Memory B cell (primary cell): Measurements from ENCODE around the gene USP36.
A peak's percentile ranks its signal among the peaks of the same experiment; 100 is the strongest.

ENCODE experiments used
- ATAC-seq: fragments of 150-1000 bp; cut with Tn5 transposase; 2 replicates; pipeline ENCODE4 v1.10.0; 2021; ENCODE audit warnings: low read depth, mild to moderate bottlenecking, moderate library complexity
- DNase-seq, 2 donors: peaks; one replicate each; pipeline ENCODE4 v3.0.0; 2022; ENCODE audit warnings: low spot score in 2 of 2
- H3K27ac Mint-ChIP-seq: one replicate; pipeline ENCODE4 v1.8.0; 2022; ENCODE audit warnings: mild to moderate bottlenecking, moderate library complexity, mixed read lengths
- H3K27me3 Mint-ChIP-seq: one replicate; pipeline ENCODE4 v1.8.0; 2022; ENCODE audit warnings: mixed read lengths
- H3K36me3 Mint-ChIP-seq: one replicate; pipeline ENCODE4 v1.8.0; 2022; ENCODE audit warnings: mild to moderate bottlenecking, mixed read lengths
- H3K4me1 Mint-ChIP-seq: one replicate; pipeline ENCODE4 v1.8.0; 2022; ENCODE audit warnings: mixed read lengths
- H3K4me3 Mint-ChIP-seq: one replicate; pipeline ENCODE4 v1.8.0; 2022; ENCODE audit warnings: mild to moderate bottlenecking, moderate library complexity, mixed read lengths
- H3K9me3 Mint-ChIP-seq: one replicate; pipeline ENCODE4 v1.8.0; 2022; ENCODE audit warnings: mixed read lengths

The USP36 gene

DNA sequence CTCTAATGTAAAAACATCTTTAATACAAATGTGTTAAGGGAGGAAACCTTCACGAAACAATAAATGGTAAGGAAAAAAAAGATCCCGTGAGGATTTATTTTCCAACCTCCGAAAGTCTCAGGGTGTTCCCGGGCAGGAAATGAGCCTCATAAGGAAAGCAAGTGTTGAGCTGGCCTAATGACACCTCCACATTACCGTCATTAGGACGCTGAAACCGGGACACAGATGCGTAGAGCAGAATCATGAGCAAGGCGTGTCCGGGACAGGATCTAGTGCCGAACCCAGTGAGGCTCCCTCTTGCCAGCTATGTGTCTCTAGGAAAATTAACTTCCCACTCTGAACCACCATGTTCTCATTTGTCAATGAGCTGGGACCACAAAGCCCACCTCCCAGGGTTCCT is 35.8 kb downstream of the USP36 start:
- H3K27me3 Mint-ChIP-seq: no peaks in the 10 kb centered on the region
- no peaks in the 10 kb centered on the region for H3K9me3 Mint-ChIP-seq
- DNase-seq (no peak), ATAC-seq (no peak)
- no peak overlapping the region for H3K27ac Mint-ChIP-seq
- peaks cover 23% of the 10 kb centered on the region for H3K4me1 Mint-ChIP-seq
- peaks cover 32% of the 10 kb centered on the region for H3K36me3 Mint-ChIP-seq
- H3K4me3 Mint-ChIP-seq: no peak overlapping the region

DNA sequence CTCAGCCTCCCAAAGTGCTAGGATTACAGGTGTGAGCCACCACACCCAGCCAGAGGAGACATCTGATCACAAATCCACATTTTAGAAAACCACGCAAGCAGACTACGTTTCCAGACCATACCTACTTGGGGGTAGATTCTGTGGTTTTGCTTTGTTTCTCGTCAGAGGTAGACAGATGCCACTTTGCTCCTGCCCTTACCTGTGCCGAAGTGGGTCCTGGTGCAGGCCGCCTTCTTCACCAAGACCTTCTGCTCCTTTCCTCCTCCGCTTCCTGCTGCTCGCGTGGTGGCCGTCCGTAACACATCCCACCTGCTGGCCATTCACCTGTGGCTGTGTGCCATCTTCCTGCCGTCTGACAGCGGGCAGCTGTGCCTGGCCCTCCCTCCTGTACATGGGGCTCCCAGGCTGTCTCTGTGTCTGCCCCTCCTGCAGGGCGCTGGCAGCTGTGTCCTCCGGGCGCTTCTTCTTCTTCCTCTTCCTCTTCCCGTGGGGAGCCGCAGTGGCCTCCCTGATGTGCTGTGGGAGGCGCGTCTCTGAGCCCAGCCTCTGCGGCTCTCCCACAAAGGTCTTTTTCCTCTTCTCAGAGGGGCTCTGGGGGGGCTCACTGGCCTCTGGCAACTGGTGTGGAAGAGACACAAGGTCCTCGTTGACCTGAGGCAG is 37.3 kb downstream of the USP36 start:
- Mint-ChIP-seq H3K36me3 (peaks cover 34% of the 10 kb centered on the region), H3K4me3 (no peak overlapping the region), H3K9me3 (no peaks in the 10 kb centered on the region), H3K4me1 (peaks cover 32% of the 10 kb centered on the region), H3K27ac (peak overlapping the region; percentile 77), H3K27me3 (no peaks in the 10 kb centered on the region)
- ATAC-seq (no peak), DNase-seq (no peak)

DNA sequence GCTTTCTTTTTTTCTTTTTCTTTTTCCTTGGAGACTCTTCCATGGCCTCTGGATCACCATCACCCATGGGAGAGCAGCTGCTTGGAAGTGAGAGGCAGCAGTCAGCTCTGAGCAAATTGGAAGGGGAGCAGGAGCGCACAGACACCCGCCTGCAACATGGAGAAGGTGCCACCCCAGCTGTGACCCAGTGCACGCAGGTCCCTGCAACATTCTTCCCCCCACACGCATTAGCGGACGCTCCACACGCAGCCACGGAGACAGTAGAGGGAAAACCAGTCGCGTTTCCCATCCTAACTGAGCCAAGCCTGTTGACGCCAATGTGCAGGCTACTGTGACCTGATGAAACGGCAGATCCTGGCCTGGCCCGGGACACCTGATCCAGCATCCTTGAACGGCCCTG is 38.2 kb downstream of the USP36 start:
- ATAC-seq (no peak), DNase-seq (no peak)
- Mint-ChIP-seq H3K27ac (no peak overlapping the region), H3K4me3 (no peak overlapping the region), H3K27me3 (no peaks in the 10 kb centered on the region), H3K36me3 (peaks cover 39% of the 10 kb centered on the region), H3K9me3 (no peaks in the 10 kb centered on the region), H3K4me1 (peaks cover 32% of the 10 kb centered on the region)

DNA sequence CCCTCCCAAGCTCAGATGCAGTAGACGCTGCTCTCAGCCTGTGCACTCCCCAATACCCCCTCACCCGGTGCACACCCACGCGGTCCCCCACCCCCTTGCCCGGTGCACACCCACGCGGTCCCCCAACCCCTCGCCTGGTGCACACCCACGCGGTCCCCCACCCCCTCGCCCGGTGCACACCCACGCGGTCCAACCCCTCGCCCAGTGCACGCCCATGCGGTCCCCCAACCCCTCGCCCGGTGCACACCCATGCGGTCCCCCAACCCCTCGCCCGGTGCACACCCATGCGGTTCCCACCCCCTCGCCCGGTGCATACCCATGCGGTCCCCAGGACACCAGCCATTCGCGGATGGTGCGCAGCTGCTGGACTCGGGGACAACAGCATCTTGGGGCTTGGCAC is 38.6 kb downstream of the USP36 start:
- H3K4me3 Mint-ChIP-seq: no peak overlapping the region
- no peaks in the 10 kb centered on the region for H3K9me3 Mint-ChIP-seq
- DNase-seq (no peak), ATAC-seq (no peak)
- no peaks in the 10 kb centered on the region for H3K27me3 Mint-ChIP-seq
- peaks cover 36% of the 10 kb centered on the region for H3K36me3 Mint-ChIP-seq
- no peak overlapping the region for H3K27ac Mint-ChIP-seq
- peaks cover 32% of the 10 kb centered on the region for H3K4me1 Mint-ChIP-seq

DNA sequence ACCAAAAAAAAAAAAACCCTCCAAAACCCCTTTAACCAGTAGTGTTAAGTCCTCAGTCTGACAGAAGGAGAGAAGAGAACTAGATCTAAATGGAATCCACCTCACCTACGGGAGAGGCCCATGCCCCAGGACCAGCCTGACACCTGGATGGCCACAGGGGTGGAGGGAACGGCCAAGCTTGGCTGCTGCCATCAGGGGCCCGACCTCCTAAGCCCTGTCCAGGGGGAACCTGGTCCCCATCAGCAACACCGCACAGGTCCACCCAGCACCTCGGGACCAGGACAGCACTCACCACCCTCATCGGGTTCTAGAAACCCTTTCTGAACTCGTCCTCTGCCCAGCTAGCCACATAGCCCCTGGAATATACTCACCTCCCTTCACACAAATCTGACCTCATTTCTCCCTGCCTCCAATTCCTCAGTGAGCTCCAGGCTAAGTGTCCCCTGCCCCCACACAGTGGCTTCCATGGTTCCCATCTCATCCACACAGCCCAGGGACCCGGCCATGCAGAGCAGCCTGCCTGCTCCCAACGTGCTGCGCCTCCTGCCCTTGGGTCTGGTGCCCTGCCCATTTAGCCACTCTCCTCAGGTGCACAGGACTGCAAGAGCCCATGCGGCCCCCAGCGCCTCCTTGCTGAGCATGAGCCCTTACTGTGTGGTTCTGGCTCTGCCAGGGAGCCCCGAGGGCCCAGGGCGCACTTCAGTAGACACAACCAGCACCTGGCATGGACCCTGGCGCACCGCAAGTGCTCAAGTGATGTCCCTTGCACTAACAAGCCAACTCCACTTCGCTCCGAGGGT is 40.3 kb downstream of the USP36 start:
- H3K27me3 Mint-ChIP-seq: no peaks in the 10 kb centered on the region
- ATAC-seq (no peak), DNase-seq (no peak)
- H3K27ac Mint-ChIP-seq: peak overlapping the region; percentile 5
- H3K4me1 Mint-ChIP-seq: peaks cover 18% of the 10 kb centered on the region
- no peaks in the 10 kb centered on the region for H3K9me3 Mint-ChIP-seq
- peaks cover 34% of the 10 kb centered on the region for H3K36me3 Mint-ChIP-seq
- H3K4me3 Mint-ChIP-seq: no peak overlapping the region

DNA sequence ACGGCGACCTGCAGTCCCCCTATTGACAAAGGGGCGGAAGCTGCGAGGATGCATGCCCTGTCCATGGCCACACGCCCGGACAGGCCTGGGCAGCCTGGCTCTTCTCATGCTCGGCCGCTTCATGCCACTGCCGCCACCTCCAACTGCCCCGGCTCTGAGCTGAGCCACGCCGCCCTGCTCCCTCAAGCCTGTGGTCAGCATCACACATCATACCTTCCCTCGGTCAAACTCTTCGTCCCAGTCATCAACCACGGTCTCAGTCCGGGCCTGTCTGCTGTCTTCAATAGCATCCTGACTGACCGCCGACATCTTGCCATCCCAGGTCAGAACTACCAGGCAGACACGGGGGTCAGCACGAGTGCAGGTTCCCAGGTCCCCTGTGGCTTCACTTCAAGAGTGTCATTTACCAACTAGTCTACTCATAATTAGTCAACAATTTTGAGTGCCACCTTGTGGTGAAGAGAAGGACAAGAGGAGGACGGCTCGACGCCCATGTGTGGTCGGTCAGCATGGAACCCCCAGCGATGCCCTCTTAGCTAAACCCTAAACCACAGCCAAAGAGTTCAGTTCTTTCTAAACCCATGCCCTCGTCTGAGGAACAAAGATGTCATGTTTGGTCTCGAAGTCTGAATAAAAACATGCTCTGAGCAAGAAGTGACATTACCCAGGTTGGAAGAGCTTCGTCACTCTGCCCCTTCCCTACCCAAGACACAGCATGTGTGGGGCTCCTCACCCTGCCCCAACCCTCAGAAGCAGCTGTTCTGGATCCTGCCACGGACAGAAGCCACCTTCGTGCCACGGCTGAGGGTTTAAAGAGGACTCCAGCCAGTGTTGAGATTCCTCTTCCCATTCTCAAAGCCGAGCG is 41.7 kb downstream of the USP36 start:
- Mint-ChIP-seq H3K27ac (peak overlapping the region; percentile 71), H3K36me3 (peaks cover 36% of the 10 kb centered on the region), H3K9me3 (no peaks in the 10 kb centered on the region), H3K4me1 (peaks cover 18% of the 10 kb centered on the region), H3K27me3 (no peaks in the 10 kb centered on the region), H3K4me3 (no peak overlapping the region)
- ATAC-seq (peak; percentile 83), DNase-seq (peak in 1 of 2 donors; percentile 58)

DNA sequence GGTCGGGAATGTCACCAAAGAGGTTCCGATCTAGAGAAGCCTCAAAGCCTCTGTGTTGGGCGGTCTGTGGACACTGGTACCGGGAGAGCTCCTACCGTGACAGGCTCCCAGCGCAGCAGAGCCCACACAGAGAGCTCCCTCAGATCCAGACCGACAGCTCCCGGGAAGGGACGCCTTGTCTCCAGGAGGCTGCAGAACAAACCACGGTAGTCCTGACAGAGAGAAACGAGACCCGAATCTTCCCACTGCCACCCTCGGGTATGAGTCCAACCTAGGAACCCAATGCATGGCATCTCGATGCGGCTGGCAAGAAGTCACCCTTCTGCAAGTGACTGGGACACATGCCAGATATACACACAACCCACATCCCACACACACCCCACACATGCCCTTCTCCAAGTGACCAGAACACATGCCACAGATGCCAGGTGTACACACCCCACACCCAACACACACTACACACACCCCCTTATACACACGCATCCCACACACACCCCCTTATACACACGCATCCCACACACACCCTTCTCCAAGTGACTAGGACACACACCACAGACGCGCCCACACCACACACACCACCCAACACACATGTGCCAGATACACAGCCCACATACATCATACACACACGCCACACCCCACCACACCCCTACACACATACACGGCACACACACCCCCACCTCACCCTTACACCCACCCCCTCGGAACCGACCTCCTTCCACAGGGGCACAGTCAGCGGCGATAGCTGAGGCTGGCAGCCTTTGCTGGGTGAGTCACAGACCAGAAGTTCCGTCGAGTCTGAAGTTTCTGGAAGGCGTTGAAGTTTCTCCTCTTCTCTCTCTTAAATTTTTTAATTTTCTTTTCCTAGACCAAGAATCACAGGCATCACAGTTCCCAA is 42.7 kb downstream of the USP36 start:
- H3K4me3 Mint-ChIP-seq: no peak overlapping the region
- no peak for ATAC-seq
- H3K27ac Mint-ChIP-seq: no peak overlapping the region

DNA sequence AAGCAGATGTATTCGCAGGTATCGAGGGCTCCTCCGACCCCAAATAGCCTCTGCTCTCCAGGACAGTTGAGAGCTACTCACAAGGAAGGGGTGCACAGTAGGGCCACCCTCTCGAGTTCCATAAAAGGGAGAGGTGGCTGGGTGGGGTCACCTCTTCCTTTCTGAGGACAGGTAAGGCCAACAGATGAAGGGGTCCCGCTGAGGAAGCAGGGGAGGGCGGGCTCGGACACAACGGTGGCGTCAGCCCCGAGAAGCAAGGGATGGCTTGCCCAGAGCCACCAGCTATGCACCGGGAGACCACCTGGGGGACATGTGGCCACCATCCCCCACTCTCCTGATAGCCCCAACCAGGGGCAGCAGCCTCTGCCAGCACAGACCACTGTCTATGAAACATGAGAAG is 43.4 kb downstream of the USP36 start:
- no peaks in the 10 kb centered on the region for H3K27me3 Mint-ChIP-seq
- no peak overlapping the region for H3K4me3 Mint-ChIP-seq
- H3K27ac Mint-ChIP-seq: no peak overlapping the region
- DNase-seq (no peak), ATAC-seq (no peak)
- H3K4me1 Mint-ChIP-seq: peaks cover 12% of the 10 kb centered on the region
- H3K36me3 Mint-ChIP-seq: peaks cover 27% of the 10 kb centered on the region
- no peaks in the 10 kb centered on the region for H3K9me3 Mint-ChIP-seq

More for the DNA sequence above, 42.7 kb downstream of the USP36 start:
- Mint-ChIP-seq H3K36me3 (peaks cover 30% of the 10 kb centered on the region), H3K4me1 (peaks cover 12% of the 10 kb centered on the region), H3K9me3 (no peaks in the 10 kb centered on the region), H3K27me3 (no peaks in the 10 kb centered on the region)
- no peak for DNase-seq

DNA sequence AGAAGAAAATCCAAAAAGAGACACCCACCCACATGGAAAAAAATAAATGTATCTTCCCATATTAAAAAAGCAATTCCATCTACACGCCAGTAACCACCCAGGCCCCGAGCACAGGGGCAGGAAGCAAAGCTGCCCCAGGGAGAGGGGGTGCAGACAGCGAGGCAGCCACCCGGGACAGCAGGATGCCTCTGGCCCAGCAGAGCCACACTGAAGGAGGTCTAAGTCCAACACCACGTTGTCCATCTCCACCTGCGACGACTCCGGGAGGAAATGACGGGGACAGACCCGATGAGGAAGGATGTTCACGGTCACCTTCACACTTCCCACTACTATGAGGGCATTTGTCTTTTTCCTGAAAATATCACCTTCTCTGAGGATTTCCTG is 44.1 kb downstream of the USP36 start:
- Mint-ChIP-seq H3K27me3 (no peaks in the 10 kb centered on the region), H3K9me3 (no peaks in the 10 kb centered on the region), H3K27ac (no peak overlapping the region), H3K4me1 (peaks cover 15% of the 10 kb centered on the region), H3K36me3 (peaks cover 30% of the 10 kb centered on the region), H3K4me3 (no peak overlapping the region)
- no peak for DNase-seq
- no peak for ATAC-seq

DNA sequence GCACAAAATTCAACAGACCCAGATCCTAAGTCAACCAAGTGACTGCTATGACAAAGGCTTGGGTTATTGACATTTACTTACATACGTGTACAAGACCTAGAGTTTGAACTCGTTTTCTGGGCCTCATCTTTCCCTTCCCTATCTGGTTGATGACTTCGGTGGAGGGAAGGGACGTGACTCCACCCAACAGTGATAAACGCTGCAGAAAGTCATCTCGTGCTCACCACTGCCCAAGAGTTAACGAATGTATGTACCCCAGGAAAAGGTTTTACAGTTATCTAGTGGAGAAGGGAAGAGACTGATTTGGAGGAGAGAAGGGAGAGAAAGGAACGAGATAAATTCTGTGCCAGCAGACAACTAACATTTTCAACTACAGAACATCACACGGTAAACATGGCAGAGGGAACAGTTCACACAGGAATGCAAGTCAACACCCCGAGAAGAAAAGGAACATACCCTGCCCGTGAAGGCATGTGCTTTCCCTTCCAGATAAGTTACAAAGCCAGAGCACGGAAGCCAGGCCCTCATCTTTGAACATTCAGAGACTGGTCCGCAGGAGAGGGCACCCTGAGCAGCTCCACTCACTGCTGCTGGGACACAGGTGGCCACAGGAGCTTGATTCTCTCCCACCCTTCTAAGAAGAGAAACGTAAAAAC is 44.6 kb downstream of the USP36 start:
- peaks cover 28% of the 10 kb centered on the region for H3K36me3 Mint-ChIP-seq
- ATAC-seq (no peak), DNase-seq (no peak)
- H3K4me1 Mint-ChIP-seq: peaks cover 15% of the 10 kb centered on the region
- no peak overlapping the region for H3K27ac Mint-ChIP-seq
- H3K27me3 Mint-ChIP-seq: no peaks in the 10 kb centered on the region
- H3K4me3 Mint-ChIP-seq: no peak overlapping the region
- H3K9me3 Mint-ChIP-seq: no peaks in the 10 kb centered on the region

DNA sequence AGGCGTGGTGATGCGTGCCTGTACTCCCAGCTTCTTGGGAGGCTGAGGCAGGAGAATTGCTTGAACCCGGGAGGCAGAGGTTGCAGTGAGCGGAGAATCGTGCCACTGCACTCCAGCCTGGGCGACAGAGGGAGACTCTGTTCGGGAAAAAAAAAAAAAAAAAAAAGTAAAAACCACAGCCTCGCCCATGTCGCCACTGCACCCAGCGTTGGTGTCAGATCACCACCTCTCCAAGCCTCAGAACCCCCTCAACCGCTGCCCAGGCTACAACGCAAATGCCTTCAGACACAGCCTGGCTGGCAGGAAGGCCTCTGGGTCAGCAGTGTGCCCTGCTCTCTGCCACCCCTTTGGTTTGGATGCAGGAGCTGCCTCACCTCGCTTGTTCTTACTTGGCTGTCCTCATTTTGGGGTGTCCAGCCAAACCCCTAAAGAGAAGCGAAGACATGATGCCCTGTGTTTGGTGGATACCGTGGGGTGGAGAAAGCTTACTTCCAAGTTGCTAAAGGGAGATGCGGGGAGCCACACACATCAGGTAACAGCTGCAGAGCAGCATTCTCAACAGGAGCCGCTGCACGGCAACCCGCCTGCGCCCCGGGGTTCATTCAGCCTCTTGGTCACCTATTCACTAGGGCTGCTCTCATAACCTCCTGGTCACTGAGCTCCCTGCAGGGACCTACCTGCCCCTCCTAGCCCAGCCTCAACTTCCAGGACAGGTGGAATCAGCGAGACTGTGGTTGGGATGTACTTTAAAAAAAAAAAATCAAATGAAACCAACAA is 45.6 kb downstream of the USP36 start:
- no peak overlapping the region for H3K4me3 Mint-ChIP-seq

DNA sequence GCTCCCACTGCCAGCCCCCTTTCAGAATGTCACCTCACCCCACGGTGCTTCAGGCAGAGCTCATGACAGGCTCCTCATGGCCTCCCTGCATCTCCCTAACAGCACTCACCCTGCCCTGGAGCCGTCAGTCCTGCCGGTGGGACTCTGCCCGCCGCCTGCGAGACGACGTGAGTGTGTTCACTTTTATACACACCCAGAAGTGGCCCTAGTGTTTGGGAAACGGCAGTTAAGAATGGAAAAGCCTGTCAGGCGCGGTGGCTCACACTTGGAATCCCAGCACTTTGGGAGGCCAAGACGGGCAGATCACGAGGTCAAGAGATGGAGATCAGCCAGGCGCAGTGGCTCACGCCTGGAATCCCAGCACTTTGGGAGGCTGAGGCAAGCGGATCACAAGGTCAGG is 46.2 kb downstream of the USP36 start:
- H3K9me3 Mint-ChIP-seq: no peaks in the 10 kb centered on the region
- H3K4me3 Mint-ChIP-seq: no peak overlapping the region
- no peak overlapping the region for H3K27ac Mint-ChIP-seq
- no peak for DNase-seq
- no peak for ATAC-seq
- peaks cover 10% of the 10 kb centered on the region for H3K4me1 Mint-ChIP-seq
- peaks cover 24% of the 10 kb centered on the region for H3K36me3 Mint-ChIP-seq
- H3K27me3 Mint-ChIP-seq: no peaks in the 10 kb centered on the region

More for the DNA sequence above, 45.6 kb downstream of the USP36 start:
- peaks cover 25% of the 10 kb centered on the region for H3K36me3 Mint-ChIP-seq
- no peaks in the 10 kb centered on the region for H3K27me3 Mint-ChIP-seq
- DNase-seq: no peak
- no peak for ATAC-seq
- H3K9me3 Mint-ChIP-seq: no peaks in the 10 kb centered on the region
- no peak overlapping the region for H3K27ac Mint-ChIP-seq
- peaks cover 12% of the 10 kb centered on the region for H3K4me1 Mint-ChIP-seq
